Stimulated activated CD8-positive, alpha-beta memory T cell treated with anti-CD3 and anti-CD28 coated beads, Interleukin-7, amount 100 ng/mL, for 1 hour (primary cell): Measurements from ENCODE around the gene BMPR1B.

Experiments used
- DNase-seq, 2 donors: peaks; one replicate each; pipeline ENCODE4 v3.0.0-alpha.2; 2020; ENCODE audit warnings: low read depth in 2 of 2

Gene BMPR1B

GRCh38 chr4:94757192-94758140, at the start of gene BMPR1B:
TSS of gene BMPR1B (plus strand) at chr4:94757955. CDS start at chr4:95104425, 346,470 bp downstream.
- no peak for DNase-seq

DNA sequence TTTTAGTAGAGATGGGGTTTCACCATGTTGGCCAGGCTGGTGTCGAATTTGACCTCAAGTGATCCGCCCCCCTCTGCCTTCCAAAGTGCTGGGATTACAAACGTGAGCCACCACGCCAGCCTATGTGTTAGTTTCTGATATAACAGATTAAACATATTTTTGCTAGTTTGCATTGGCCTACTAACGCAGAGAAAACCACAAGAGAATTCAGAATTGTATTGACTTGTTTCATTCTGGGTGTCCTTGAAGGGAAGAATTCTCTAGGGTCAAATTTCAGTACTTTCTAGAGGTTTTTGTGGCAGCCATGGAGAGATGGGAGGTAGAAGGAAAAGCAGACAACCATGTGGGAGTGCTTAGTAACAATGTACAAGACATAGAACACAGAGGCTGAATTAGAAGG, 46.1 kb upstream of the BMPR1B start:
- DNase-seq: no peak

GRCh38 chr4:94714365-94715160, 43.2 kb upstream of the BMPR1B start:
- DNase-seq: no peak

GRCh38 chr4:94715726-94716125, 42.0 kb upstream of the BMPR1B start:
- DNase-seq: no peak

DNA sequence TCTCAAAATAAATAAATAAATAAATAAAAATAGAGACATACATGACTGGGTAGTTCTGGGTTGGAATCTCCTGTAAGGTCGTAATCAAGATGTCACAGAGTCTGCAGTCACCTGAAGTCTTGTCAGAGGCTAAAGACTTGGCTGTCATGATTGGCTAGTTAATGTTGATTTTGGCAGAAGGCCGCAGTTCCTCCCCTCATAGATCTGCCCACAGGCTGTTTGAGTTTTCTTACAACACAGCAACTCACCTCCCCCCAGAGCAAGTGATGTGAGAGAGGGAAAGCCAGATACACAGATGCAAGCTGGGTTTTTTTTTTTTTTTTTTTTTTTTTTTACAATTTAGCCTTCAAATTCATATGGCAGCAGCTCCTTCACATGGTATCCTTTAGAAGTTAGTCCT, 36.4 kb upstream of the BMPR1B start:
- no peak for DNase-seq

DNA sequence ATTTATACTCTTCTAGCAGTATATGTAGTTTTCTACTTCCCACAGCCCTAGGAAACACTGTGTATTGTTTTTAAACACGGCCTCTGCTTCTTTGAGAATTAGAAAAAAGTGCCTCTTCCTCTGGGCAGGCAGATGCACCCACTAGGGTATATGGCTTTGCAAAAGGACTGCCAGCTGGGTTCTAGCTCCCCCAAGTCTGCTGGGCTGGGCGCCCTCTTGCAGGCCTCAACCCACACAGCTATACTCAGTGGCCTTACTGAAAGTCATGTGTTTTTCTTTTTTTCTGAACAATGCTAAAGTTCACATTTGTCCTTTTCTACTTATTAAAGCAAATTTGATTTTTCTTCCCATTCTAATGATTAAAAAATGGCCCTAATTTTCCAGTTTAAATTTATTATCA, 35.5 kb upstream of the BMPR1B start:
- no peak for DNase-seq

GRCh38 chr4:94722748-94723147, 35.0 kb upstream of the BMPR1B start:
- no peak for DNase-seq

- no peak for DNase-seq
These were observed 33.6 kb upstream of the BMPR1B start for GRCh38 chr4:94724016-94724790.

- DNase-seq: no peak
These were observed 31.1 kb upstream of the BMPR1B start for GRCh38 chr4:94726524-94727123.

DNA sequence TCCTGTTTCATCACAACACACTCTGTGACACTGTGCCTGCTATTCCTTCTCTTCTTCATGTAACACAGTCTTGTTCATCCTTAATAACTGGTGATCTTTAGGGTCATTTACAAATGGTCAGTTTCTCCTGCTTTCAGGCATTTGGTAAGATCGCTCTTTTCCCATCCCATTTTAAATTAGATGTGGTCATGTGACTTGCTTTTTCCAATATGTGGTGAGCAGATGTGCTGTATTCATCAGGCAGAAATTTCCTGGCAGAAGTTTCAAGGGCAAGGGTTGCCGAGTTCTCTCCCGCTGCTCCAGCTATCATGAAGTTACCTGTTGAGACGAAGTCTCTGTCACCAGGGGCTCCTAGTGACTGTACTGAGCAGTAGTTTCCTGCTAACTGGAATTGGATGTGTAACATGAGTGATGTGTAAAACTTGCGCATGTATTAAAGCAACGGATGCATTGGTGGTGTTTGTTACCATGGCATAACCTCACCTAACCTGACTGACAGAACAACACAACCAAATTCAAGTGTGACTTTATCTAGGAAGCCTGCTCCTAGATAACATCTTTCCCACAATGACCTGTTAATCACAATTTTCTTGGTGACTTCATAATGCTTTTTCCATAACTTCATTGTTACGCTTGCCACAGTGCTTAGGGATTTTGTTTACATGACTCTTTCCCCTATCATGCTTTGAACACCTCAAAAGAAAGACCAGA, 29.5 kb upstream of the BMPR1B start:
- no peak for DNase-seq

DNA sequence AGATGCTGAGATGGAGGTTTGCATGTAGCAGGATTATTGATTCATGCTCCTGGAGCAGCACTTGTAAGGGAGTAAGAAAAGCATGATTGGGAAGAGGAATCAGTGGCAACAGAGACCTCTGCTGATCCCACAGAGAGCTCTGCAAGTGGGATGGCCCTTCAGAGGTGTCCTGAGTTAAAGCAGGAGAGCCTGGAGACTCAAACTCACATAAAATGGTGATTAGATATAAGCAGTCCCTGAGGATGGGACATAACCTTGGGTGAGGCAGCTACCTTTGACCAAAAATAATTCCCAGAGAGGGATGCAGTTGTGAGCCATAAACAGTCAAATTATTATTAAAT, 25.4 kb upstream of the BMPR1B start:
- no peak for DNase-seq

DNA sequence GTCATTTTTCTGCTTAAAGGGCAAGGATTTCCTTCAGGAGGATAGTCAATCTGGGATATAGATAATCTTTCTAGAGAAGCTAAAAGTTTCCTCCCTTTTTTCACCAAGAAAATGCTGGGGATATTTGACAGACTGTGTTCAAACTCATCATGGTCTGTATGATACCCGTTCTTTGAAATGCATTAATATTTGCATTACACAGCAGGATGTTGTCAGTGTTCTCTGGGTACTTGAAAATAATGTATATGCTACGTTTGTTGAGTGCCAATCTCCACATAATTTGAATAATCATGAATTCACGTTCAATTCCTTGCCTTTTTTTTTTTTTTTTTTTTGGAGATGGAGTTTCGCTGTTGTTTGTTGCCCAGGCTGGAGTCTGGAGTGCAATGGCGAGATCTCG, 18.0 kb upstream of the BMPR1B start:
- no peak for DNase-seq

DNA sequence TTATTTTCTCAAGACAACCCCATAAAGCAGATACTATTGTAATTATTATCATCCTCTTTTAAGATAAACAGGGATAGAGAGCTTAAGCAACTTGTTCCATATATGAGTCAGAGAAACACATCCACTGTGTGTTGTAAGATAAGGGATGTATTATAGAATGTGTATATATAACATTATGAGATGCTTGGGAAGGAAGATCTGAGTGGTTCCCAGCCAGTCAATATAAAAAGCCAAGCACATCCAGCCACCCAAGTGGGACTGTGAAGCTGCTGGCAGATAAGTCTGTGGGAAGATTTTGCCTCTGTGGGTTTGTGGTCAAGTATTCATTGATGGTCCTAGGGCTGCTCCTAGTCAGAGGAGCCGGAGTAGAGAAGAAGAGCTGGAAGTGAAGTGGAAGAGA, 16.5 kb upstream of the BMPR1B start:
- no peak for DNase-seq

DNA sequence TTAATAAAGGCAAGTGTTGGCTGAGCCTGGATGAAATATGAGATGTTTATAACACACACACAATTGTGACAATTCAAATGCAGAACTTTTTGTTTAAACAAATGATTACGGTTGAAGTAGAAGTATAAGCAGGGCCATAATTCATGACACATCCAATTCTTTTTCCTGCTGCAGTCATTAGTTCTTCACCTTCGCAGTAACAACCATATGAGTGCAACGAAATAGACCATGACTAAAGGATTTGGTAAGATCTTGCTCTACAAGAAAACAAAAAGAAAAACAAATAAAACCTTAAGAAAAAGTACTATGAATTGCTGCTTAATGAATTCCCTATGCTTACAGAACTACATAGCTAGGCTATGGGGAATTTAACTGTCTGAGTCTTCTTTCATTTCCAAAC, 13.9 kb upstream of the BMPR1B start:
- DNase-seq: no peak

- DNase-seq: no peak
These were observed 12.9 kb upstream of the BMPR1B start for GRCh38 chr4:94744850-94745249.

GRCh38 chr4:94746746-94747145, 11.0 kb upstream of the BMPR1B start:
- no peak for DNase-seq

DNA sequence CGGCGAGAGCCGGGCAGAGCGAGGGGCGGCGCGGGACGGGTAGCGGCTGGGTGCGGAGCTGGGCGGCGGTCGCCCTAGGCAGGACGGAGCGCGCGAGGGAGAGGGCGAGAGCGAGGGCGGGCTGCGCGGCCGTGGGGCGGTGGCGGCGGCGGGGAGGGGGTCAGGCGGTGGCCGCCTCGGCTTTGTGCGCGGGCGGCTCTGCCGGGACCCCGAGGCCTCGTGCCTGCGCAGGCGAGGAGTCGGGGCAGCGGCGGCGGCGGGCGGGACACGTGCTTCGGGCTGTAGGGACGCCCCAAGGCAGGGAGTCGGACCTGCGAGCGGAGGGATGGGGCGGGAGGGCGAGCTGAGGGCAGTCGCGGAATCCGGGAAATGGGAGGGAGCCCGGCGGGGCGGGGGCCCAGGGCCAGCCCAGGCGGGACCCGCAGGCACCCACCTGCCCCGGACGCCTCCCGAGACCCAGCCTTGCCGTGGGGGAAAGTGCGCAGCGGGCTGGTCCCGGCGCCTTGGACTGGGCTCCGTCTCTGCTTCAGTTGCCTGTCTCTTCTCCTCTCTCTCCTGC, 465 bp downstream of the BMPR1B start:
- DNase-seq: no peak

DNA sequence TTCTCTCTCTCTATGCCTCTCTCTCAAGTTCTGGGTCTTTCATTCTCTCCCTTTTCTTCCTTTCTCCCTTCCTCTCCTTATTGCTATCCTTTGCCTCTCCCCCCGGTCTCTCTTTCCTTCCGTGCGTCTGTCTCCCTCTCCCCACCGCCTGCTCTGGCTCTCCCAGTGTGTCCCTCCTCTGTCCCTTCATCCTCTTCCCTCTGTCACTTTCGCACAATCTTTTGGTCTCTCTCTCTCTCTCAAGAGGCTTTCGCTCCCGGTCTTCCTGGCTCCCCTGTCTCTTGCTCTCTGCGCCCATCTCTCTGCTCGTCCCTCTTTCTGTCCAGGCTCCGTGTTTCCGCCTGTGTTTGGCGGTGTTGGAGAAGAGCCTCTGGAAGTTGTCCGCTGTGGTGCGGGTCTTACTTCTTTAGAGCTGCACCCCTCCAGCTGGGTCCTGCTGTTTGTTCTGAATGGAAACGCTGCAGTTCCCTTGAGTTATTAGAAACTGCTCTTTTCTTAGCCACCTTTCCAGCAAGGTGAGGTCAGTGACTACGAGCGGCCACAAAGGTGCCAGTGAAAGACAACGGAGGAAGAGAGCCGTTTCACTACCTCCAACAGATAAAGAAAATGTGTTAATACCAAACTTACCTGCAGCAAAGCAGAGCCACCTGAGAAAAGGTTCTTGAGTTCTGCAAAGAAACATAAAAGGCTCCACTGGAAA, 1.1 kb downstream of the BMPR1B start:
- DNase-seq: no peak

DNA sequence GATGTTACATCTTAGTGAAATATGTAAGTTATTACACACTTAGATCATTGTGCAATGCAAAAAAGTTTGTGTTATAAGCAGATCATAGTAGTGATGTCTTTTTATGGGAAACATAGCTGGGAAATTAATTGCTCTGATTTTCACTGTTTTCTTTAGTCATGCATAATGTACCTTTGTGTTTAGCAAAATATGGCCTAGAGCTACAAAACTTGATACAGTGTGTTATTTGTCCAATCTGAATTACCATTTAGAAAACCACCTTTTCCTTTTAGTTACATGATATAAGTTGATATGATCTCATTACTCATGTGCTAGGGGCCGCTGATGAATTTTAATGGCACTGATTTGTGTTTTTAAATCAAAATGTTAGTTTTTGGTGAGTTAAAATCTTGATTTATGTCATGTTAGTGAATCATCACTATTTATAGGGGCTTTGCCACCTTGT, 2.0 kb downstream of the BMPR1B start:
- no peak for DNase-seq

DNA sequence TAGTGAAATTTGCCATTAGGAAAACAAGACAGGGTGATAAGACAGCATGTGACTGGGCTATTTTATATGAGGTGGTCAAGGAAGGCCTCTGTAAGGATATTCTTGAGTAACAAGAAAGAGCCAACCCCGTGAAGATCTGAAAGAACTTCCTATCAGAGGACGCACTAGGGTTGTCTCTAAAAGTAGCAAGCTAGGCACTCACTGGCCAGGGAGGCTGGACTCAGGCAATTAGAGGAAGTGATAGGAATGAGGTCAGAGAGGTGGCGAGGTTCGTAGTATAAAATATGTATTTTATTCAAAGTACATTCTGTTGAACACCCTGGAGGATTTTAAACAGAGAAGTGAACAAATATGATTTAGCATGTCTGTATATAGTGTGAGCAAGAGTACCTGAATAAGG, 4.6 kb downstream of the BMPR1B start:
- no peak for DNase-seq
